ENCODE results near the gene HSCB. TPM values are rescaled to one million over a fixed set of nuclear protein-coding genes. Genes with fewer than 3 reads are reported as not detected.

The HSCB gene
- total and polyA plus RNA-seq, 9 of the 15 experiments (the other 6 are each of a cell fraction or from before 2014, with no cell fraction given), result 2.6 to 13.1 (median 8.6) TPM

DNA sequence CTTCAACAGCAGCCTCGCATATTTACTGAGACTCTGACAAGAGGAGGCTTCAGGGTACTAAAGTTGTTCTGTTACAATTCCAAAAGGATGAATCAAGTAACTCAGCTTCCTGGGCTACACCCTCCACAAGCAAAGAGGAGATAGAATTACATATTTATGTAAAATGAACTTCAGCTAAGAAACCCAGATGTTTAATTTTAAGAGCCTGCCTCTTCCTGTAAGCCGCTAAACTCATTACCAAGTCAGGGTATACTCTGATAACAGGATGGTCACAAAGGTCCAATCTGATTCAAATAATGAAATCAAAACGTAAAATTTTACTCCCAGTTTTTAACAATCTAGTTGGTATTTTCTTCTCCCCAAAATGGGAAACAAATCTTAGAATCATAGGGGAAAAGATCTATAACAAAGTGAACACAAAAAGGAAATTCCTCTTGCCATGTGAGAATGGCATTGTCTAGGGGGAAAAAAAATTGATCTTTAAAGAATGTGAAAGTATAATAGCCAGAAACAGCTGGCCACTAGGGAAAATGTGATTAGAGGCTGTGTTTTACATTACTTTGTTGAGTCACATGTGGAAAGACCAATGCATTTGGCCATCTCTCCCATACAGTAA, 31.2 kb upstream of the HSCB start (continued):
- no peak for TF ChIP-seq POLR3A (IDR thresholded peaks at IDR 0.05; ENCODE audit: borderline replicate concordance, extremely low read depth, insufficient read depth, insufficient read length)
- TF ChIP-seq, protein P1, sequence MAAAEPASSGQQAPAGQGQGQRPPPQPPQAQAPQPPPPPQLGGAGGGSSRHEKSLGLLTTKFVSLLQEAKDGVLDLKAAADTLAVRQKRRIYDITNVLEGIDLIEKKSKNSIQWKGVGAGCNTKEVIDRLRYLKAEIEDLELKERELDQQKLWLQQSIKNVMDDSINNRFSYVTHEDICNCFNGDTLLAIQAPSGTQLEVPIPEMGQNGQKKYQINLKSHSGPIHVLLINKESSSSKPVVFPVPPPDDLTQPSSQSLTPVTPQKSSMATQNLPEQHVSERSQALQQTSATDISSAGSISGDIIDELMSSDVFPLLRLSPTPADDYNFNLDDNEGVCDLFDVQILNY (CRISPR knock-in tag; IDR thresholded peaks at IDR 0.05), result no peak

GRCh38 chr22:28711341-28711740, 30.5 kb upstream of the HSCB start:
- Histone ChIP-seq H3K79me2 (ENCODE audit: control insufficient read depth, insufficient read depth, low read length) (no peaks in the 10 kb centered on the region), H2AFZ (ENCODE audit: low read depth, low read length) (no peak overlapping the region), H3K36me3 (ENCODE audit: control insufficient read depth, insufficient read depth, low read length) (peaks cover 60% of the 10 kb centered on the region), H3K4me1 (replicated peaks in 1 of 2; ENCODE audit: control insufficient read depth in 2 of 2, insufficient read depth in 2 of 2, low read length in 2 of 2) (no peaks in the 10 kb centered on the region), H3K9me1 (ENCODE audit: control insufficient read depth, insufficient read depth, low read length) (no peaks in the 10 kb centered on the region), H3K27me3 (ENCODE audit: control insufficient read depth in 2 of 2, insufficient read depth in 2 of 2, low read length in 2 of 2) (no peaks in the 10 kb centered on the region), H3K4me2 (ENCODE audit: insufficient read depth, low read length) (no peak overlapping the region), H3K4me3 (no peak overlapping the region), H4K20me1 (replicated peaks; ENCODE audit: control insufficient read depth, insufficient read depth, low read length) (no peaks in the 10 kb centered on the region), H3K9ac (ENCODE audit: insufficient read depth in 1 of 2, low read depth in 2 of 2, low read length in 2 of 2) (no peak overlapping the region), H3K9me3 (replicated peaks; ENCODE audit: control insufficient read depth, insufficient read depth, low read depth, low read length) (no peaks in the 10 kb centered on the region), H3K27ac (ENCODE audit: extremely low read depth, low read depth, low read length) (no peak overlapping the region)
- POLR2A ChIA-PET, result no interaction called here
- TF ChIP-seq ZNF780A (CRISPR knock-in tag; IDR thresholded peaks at IDR 0.05), result no peak
- TF ChIP-seq, protein P2, sequence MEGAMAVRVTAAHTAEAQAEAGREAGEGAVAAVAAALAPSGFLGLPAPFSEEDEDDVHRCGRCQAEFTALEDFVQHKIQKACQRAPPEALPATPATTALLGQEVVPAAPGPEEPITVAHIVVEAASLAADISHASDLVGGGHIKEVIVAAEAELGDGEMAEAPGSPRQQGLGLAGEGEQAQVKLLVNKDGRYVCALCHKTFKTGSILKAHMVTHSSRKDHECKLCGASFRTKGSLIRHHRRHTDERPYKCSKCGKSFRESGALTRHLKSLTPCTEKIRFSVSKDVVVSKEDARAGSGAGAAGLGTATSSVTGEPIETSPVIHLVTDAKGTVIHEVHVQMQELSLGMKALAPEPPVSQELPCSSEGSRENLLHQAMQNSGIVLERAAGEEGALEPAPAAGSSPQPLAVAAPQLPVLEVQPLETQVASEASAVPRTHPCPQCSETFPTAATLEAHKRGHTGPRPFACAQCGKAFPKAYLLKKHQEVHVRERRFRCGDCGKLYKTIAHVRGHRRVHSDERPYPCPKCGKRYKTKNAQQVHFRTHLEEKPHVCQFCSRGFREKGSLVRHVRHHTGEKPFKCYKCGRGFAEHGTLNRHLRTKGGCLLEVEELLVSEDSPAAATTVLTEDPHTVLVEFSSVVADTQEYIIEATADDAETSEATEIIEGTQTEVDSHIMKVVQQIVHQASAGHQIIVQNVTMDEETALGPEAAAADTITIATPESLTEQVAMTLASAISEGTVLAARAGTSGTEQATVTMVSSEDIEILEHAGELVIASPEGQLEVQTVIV (CRISPR knock-in tag; IDR thresholded peaks at IDR 0.05; ENCODE audit: borderline replicate concordance), result no peak
- TF ChIP-seq, protein P3, sequence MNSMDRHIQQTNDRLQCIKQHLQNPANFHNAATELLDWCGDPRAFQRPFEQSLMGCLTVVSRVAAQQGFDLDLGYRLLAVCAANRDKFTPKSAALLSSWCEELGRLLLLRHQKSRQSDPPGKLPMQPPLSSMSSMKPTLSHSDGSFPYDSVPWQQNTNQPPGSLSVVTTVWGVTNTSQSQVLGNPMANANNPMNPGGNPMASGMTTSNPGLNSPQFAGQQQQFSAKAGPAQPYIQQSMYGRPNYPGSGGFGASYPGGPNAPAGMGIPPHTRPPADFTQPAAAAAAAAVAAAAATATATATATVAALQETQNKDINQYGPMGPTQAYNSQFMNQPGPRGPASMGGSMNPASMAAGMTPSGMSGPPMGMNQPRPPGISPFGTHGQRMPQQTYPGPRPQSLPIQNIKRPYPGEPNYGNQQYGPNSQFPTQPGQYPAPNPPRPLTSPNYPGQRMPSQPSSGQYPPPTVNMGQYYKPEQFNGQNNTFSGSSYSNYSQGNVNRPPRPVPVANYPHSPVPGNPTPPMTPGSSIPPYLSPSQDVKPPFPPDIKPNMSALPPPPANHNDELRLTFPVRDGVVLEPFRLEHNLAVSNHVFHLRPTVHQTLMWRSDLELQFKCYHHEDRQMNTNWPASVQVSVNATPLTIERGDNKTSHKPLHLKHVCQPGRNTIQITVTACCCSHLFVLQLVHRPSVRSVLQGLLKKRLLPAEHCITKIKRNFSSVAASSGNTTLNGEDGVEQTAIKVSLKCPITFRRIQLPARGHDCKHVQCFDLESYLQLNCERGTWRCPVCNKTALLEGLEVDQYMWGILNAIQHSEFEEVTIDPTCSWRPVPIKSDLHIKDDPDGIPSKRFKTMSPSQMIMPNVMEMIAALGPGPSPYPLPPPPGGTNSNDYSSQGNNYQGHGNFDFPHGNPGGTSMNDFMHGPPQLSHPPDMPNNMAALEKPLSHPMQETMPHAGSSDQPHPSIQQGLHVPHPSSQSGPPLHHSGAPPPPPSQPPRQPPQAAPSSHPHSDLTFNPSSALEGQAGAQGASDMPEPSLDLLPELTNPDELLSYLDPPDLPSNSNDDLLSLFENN (IDR thresholded peaks at IDR 0.05; ENCODE audit: low read depth in 2 of 2, low read length in 2 of 2), result no peak
- TF ChIP-seq HNRNPK (IDR thresholded peaks at IDR 0.05; ENCODE audit: low read depth, low read length, poor library complexity, severe bottlenecking), result no peak
- TF ChIP-seq NUFIP1 (IDR thresholded peaks at IDR 0.05; ENCODE audit: partially characterized antibody), result no peak
- TF ChIP-seq SAFB2 (IDR thresholded peaks at IDR 0.05; ENCODE audit: borderline replicate concordance, low read depth, low read length, severe bottlenecking), result no peak
- CTCF ChIA-PET (ENCODE audit: low intra/inter-chr PET ratio), result interaction anchor here (0.8 kb wide), 1 partner anchor 111 kb away, joined by 3 read pairs; no protein-coding TSS in a partner anchor
- WGBS (ENCODE audit: insufficient coverage, low coverage, missing lambda C conversion rate), result 75% methylated on average over 2 of the region's 2 CpGs
- no peak for FAIRE-seq
- DNase-seq (ENCODE audit: extremely low read depth in 1 of 4, low spot score in 3 of 4), result no peak
- ATAC-seq, result no peak
- BruUV-seq (replicated peaks), result no TSS peak
- in situ Hi-C loops (cut with MboI), result no loop called here
- intact Hi-C loops (cut with micrococcal nuclease), result no loop called here

Measured in K562 (cell line).